NAMALWA (cell line): ENCODE data around the gene NR2F2.
"Not testable (repeated sequence)": the region's sequence is repeated elsewhere in the genome, so short reads cannot be mapped to it uniquely, and the experiment has no call there.

Source experiments
- DNase-seq: peaks from one replicate; pipeline ENCODE4 v3.0.0-alpha.2; 2015; ENCODE audit warnings: low spot score

NR2F2 gene

DNA sequence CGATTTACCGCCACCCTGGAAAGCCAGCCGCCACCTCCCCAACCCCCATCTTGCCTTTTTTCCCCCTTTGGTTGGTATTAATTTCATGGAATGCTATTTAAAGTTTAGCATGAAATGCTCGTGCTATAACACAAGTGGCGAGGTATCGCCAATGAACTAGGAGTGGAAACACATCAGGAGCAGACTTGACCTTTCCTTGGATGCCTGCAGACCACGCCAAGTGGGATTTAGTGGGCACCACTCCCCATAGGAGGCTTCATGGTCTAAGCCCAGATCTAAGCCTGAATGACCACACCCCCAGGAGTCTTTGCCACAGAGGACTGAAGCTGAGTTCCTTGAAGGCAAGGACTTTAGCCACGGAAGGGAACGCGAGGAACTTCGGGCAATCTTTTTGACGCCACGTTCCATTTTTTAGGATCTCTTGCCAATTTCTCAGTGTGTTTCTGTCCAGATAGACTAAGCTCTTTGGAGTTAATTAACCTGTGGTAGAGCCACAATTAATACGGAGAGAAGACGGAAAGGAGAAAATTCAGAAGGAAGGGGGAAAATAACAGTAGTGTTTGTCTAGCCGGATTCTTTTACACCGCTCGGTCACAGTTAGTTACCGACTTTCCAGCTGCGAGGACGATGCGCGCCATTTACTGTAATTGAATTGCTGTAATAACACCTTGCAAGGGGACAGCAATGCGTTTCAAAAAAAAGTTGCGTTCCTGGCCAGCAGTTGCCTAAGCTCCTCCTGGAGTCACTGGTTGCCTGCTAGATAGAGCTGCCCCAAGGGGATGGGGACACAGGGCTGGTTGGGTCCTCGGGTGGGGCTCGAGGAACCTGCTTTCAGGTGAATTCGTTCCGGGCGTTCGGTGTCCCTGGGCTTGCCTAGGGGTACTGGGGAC is 37.1 kb downstream of the NR2F2 start:
- DNase-seq: no peak

DNA sequence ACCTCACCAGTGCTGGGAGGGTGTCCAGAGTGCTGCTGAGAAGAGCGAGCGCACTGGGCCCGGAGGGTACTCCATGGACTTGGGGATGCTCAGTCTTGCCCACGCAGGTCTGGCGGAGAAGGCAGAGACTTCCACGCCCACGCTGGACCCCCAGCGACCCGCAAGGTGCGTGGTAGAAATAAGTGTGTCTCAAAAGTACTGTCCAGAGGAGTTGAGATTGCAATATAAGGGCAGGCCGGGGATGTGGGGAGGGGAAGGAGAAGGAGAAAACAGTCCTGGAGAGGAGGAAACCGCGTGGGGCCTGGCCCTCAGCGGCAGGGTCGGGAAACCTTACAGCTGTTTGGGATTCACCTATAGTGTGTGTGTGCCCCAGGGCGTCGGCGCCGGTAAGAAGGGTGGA is 38.9 kb downstream of the NR2F2 start:
- DNase-seq: no peak

DNA sequence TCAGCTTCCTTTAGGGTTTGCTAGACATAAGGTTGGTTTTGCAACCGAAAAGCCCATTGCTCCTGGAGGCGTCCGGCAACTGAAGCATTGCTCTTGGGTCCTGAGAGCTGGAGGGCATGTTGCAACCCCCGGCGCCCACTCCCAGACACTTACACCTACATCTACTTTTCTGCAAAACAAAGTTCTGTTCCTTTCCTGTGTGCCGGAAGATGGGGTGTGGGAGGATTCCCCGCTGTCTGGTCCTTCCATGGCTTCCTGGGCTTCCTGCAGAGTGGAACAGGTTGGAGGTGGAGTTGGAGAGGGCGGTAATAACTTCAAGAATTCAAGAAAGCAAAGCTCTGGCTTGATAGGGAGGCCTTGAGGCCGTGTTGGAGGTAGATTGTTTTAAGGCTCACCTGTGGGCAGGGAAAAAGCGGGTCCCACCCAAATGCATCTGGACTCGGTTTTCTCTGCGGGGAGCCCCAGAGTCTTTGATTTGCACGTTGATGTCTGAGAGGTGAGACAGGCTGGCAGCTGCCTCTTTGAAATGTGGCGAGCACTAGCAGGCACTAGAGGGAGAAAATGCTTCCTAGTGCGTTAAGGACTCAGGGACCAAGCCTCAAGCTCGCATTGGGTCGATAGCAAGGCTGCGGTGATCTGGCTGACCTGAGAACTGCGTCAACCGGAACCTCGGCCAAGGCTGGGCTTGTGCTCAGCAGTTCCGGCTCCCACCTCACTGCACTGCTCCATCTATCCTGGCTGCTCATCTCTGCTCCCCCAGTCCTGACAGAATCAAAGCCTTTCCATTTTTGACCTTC is 39.5 kb downstream of the NR2F2 start:
- DNase-seq: no peak

DNA sequence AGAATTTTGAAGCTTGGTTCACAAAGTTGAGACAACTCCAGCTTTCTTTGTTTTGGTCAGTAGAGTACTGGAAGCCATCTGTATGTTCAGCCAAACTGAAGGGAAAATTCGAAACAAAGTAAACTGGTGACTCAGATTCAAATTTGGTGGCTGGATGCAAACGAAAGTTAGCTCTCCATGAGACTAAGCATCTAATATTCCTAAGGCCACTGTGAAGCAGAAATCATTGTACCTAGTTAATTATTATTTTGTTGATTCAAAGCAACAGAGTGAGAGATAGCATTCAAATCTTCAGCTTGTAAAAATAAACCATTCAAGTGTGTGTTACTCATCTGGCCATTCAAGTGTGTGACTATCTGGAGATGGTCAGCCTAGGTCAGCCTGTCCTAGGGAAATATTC is 42.1 kb downstream of the NR2F2 start:
- no peak for DNase-seq

DNA sequence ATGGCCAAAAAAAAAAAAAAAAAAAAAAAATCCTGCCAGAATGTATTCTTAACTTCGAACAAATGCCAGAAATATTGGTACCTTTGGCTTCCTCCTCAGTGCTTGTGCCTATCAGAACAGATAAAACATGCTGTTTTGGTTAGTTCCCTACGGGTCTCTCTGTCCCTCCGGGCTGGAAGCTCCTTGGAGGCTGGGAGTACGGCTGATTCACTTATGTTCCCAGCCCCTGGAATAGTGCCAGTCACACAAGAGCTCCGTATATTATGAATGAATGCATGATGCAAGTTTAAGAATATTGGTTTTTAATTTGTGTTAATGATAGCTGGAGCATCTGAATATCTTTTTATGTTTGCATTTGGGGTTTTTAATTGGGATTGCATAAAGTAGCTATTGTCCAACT is 44.0 kb downstream of the NR2F2 start:
- DNase-seq: no peak

DNA sequence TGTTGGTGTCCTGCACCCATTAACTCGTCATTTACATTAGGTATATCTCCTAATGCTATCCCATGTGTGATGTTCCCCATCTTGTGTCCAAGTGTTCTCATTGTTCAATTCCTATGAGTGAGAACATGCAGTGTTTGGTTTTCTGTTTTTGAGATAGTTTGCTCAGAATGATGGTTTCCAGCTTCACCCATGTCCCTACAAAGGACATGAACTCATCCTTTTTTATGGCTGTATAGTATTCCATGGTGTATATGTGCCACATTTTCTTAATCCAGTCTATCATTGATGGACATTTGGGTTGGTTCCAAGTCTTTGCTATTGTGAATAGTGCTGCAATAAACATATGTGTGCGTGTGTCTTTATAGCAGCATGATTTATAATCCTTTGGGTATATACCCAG is 49.1 kb downstream of the NR2F2 start:
- not testable (repeated sequence) for DNase-seq

DNA sequence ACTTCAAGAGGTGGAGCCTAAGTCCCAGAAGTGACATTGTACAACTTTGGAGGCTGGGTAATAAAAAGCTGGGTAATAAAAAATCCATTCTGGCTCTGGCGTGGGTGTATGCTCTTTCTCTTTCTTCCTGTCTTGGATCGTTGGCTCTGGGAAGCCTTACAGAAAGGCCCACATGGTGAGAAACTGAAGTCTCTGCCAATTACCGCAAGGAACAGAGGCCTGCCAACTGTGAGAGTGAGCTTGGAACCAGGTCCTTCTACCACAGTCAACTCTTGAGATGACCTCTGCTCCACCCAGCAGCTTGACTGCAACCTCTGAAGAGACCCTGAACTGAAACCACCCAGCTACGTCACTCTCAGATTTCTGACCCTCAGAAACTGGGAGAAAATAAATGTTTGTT is 51.0 kb downstream of the NR2F2 start:
- no peak for DNase-seq

DNA sequence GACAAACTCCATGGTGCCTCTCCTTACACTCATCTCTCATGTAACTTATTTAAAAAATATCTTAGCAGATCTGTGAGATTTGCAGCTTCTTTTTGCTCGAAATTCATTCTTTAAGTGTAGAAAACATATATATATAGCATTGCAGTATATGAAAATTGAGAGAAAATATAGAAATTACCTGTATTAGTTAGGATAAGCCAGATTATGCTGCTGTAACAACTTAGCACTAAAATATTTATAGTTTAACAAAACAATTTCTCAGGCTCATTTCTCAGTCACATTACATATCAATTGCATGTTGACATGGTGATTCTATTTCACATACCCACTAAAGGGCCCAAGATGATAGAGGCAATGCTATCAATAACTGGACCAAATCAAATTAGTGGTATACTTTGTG is 54.7 kb downstream of the NR2F2 start:
- no peak for DNase-seq

DNA sequence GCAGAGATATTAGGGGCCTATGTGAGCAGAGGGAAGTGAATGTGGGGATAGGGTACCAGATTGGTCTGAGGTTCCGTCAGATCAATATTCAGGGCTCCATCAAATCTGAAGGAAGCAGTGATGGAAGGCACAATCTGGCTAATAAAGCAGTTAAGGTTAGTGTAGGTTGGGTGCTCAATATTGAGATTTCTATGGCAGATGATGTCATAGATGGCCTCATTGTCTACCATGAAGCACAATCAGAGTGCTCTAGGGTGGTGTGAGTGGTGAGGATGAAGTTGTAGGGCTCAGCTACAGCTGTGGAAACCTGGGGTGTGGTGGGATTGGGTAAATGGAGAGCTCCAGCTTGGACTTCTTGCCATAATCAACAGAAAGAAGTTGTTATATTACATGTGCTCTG is 58.2 kb downstream of the NR2F2 start:
- DNase-seq: no peak
